ENCODE results near the gene SPRR2F. TPM values are rescaled to one million over a fixed set of nuclear protein-coding genes. Genes with fewer than 3 reads are reported as not detected.
"Not testable (repeated sequence)": the region's sequence is repeated elsewhere in the genome, so short reads cannot be mapped to it uniquely, and the experiment has no call there.

Gene SPRR2F
- total RNA-seq = not detected in 2 replicates

- intact Hi-C loops (cut with micrococcal nuclease) = no loop called here
- Mint-ChIP-seq H3K4me1 (no peaks in the 10 kb centered on the region), H3K9me3 (no peaks in the 10 kb centered on the region), H3K36me3 (ENCODE audit: low read depth) (no peaks in the 10 kb centered on the region), H3K27ac (no peak within 1 kb of the TSS), H3K27me3 (peaks cover 3% of the 10 kb centered on the region), H3K4me3 (no peak within 1 kb of the TSS)
- DNase-seq = no peak
Observed at GRCh38 chr1:153113416-153113815, at the start of gene SPRR2F. TSS of gene SPRR2F (minus strand) at chr1:153113516. CDS start at chr1:153112733, 783 bp downstream.

DNA sequence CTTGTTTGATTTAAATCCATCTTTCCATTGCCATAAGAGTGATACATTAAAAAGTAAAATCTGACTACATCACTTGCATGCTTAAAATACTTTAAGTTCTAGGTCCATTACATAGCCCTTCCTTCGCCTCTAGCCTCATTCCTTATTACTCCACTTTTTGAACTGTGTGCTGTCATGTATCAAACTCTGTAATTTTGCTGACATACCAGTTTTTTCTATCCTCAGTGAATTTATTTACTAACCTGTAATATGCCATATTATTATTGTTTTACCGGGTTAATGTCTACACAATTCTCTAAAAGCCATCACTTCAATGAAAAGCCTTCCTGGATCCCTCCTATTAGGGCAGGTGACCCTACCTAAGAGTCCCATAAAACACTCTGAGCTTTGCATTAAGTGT, 42.2 kb upstream of the SPRR2F start:
- no peak overlapping the region for H3K27ac Mint-ChIP-seq
- DNase-seq = no peak
- no peaks in the 10 kb centered on the region for H3K36me3 Mint-ChIP-seq (ENCODE audit: low read depth)
- intact Hi-C loops (cut with micrococcal nuclease) = no loop called here
- H3K4me1 Mint-ChIP-seq = no peaks in the 10 kb centered on the region
- H3K4me3 Mint-ChIP-seq = no peak overlapping the region
- H3K9me3 Mint-ChIP-seq = no peaks in the 10 kb centered on the region
- H3K27me3 Mint-ChIP-seq = peaks cover 13% of the 10 kb centered on the region

- Mint-ChIP-seq H3K4me1 (no peaks in the 10 kb centered on the region), H3K9me3 (no peaks in the 10 kb centered on the region), H3K36me3 (ENCODE audit: low read depth) (no peaks in the 10 kb centered on the region), H3K27ac (no peak overlapping the region), H3K27me3 (peaks cover 15% of the 10 kb centered on the region), H3K4me3 (no peak overlapping the region)
- no peak for DNase-seq
- intact Hi-C loops (cut with micrococcal nuclease) = no loop called here
Observed at GRCh38 chr1:153152481-153152880, 39.2 kb upstream of the SPRR2F start.

- H3K9me3 Mint-ChIP-seq = no peaks in the 10 kb centered on the region
- no peak for DNase-seq
- no peak within 1 kb of the TSS for H3K4me3 Mint-ChIP-seq
- H3K36me3 Mint-ChIP-seq (ENCODE audit: low read depth) = no peaks in the 10 kb centered on the region
- intact Hi-C loops (cut with micrococcal nuclease) = no loop called here
- H3K27me3 Mint-ChIP-seq = peaks cover 15% of the 10 kb centered on the region
- no peak within 1 kb of the TSS for H3K27ac Mint-ChIP-seq
- H3K4me1 Mint-ChIP-seq = no peaks in the 10 kb centered on the region
Observed at GRCh38 chr1:153150846-153151245, 37.5 kb upstream of the SPRR2F start, which contains the start of gene SPRR2G. TSS of gene SPRR2G (minus strand) at chr1:153150890. CDS start at chr1:153150110, 780 bp downstream.

GRCh38 chr1:153141377-153141776, 28.1 kb upstream of the SPRR2F start:
- Mint-ChIP-seq H3K9me3 (no peaks in the 10 kb centered on the region), H3K4me1 (no peaks in the 10 kb centered on the region), H3K36me3 (ENCODE audit: low read depth) (no peaks in the 10 kb centered on the region), H3K4me3 (no peak overlapping the region), H3K27me3 (peaks cover 38% of the 10 kb centered on the region), H3K27ac (no peak overlapping the region)
- intact Hi-C loops (cut with micrococcal nuclease) = no loop called here
- no peak for DNase-seq

GRCh38 chr1:153140484-153140883, 27.2 kb upstream of the SPRR2F start:
- no peak for DNase-seq
- Mint-ChIP-seq H3K27ac (no peak overlapping the region), H3K27me3 (peaks cover 36% of the 10 kb centered on the region), H3K9me3 (no peaks in the 10 kb centered on the region), H3K4me1 (no peaks in the 10 kb centered on the region), H3K4me3 (no peak overlapping the region), H3K36me3 (ENCODE audit: low read depth) (no peaks in the 10 kb centered on the region)
- intact Hi-C loops (cut with micrococcal nuclease) = no loop called here

GRCh38 chr1:153133743-153134142, 20.4 kb upstream of the SPRR2F start:
- no peaks in the 10 kb centered on the region for H3K9me3 Mint-ChIP-seq
- intact Hi-C loops (cut with micrococcal nuclease) = no loop called here
- DNase-seq = no peak
- no peak overlapping the region for H3K27ac Mint-ChIP-seq
- H3K4me1 Mint-ChIP-seq = no peaks in the 10 kb centered on the region
- H3K4me3 Mint-ChIP-seq = no peak overlapping the region
- peaks cover 22% of the 10 kb centered on the region for H3K27me3 Mint-ChIP-seq
- H3K36me3 Mint-ChIP-seq (ENCODE audit: low read depth) = no peaks in the 10 kb centered on the region

GRCh38 chr1:153133267-153133666, 20.0 kb upstream of the SPRR2F start:
- H3K36me3 Mint-ChIP-seq (ENCODE audit: low read depth) = no peaks in the 10 kb centered on the region
- no peaks in the 10 kb centered on the region for H3K4me1 Mint-ChIP-seq
- DNase-seq = no peak
- intact Hi-C loops (cut with micrococcal nuclease) = no loop called here
- H3K4me3 Mint-ChIP-seq = no peak overlapping the region
- peaks cover 19% of the 10 kb centered on the region for H3K27me3 Mint-ChIP-seq
- H3K27ac Mint-ChIP-seq = no peak overlapping the region
- no peaks in the 10 kb centered on the region for H3K9me3 Mint-ChIP-seq

DNA sequence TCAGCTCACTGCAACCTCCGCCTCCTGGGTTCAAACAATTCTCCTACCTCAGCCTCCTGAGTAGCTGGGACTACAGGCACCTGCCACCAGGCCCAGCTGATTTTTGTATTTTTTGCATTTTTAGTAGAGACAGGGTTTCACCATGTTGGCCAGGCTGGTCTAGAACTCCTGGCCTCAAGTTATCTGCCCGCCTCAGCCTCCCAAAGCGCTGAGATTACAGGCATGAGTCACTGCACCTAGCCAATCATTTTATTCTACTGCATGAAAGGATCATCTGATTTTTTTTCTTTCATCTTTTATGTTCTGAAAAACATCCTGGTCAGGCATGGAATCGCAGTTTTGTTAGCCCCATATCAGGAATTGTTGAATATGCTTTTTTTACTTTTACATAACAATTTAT, 15.4 kb upstream of the SPRR2F start:
- intact Hi-C loops (cut with micrococcal nuclease); H3K4me1 Mint-ChIP-seq: not testable (repeated sequence)

DNA sequence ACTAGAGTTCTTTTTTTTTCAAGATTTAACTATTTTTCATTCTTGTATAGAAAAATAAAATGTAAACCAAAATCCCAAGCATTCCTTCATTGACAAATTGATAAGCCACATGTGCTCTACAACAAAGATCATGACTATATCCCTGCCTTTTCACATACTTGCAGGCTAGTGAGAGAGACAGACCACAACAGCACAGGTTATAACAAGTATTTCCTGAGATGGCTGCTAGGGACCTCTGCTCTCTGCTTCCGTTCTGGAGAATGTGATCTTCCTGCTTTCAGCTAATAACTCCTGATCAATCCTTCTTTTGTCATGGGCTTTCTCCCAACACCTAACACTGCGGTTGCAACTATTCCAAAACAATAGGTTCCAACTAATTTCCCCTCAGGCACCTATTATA, 14.0 kb upstream of the SPRR2F start:
- no peak overlapping the region for H3K27ac Mint-ChIP-seq
- no peaks in the 10 kb centered on the region for H3K9me3 Mint-ChIP-seq
- no peaks in the 10 kb centered on the region for H3K36me3 Mint-ChIP-seq (ENCODE audit: low read depth)
- intact Hi-C loops (cut with micrococcal nuclease) = no loop called here
- H3K4me3 Mint-ChIP-seq = no peak overlapping the region
- H3K4me1 Mint-ChIP-seq = no peaks in the 10 kb centered on the region
- peaks cover 4% of the 10 kb centered on the region for H3K27me3 Mint-ChIP-seq
- no peak for DNase-seq

More for the DNA sequence above, 15.4 kb upstream of the SPRR2F start:
- H3K9me3 Mint-ChIP-seq; H3K36me3 Mint-ChIP-seq (ENCODE audit: low read depth); H3K4me3 Mint-ChIP-seq; DNase-seq; H3K27ac Mint-ChIP-seq; H3K27me3 Mint-ChIP-seq: not testable (repeated sequence)

- Mint-ChIP-seq H3K4me1 (no peaks in the 10 kb centered on the region), H3K36me3 (ENCODE audit: low read depth) (no peaks in the 10 kb centered on the region), H3K4me3 (no peak overlapping the region)
Observed at GRCh38 chr1:153125536-153125935, 12.2 kb upstream of the SPRR2F start.

GRCh38 chr1:153123793-153124192, 10.5 kb upstream of the SPRR2F start:
- DNase-seq; H3K27me3 Mint-ChIP-seq; H3K4me3 Mint-ChIP-seq; H3K4me1 Mint-ChIP-seq; intact Hi-C loops (cut with micrococcal nuclease); H3K36me3 Mint-ChIP-seq (ENCODE audit: low read depth); H3K27ac Mint-ChIP-seq; H3K9me3 Mint-ChIP-seq: not testable (repeated sequence)

More at GRCh38 chr1:153125536-153125935, 12.2 kb upstream of the SPRR2F start:
- intact Hi-C loops (cut with micrococcal nuclease) = no loop called here
- no peak overlapping the region for H3K27ac Mint-ChIP-seq
- DNase-seq = no peak
- H3K27me3 Mint-ChIP-seq = no peaks in the 10 kb centered on the region
- no peaks in the 10 kb centered on the region for H3K9me3 Mint-ChIP-seq

- Mint-ChIP-seq H3K27me3 (peaks cover 2% of the 10 kb centered on the region), H3K4me1 (no peaks in the 10 kb centered on the region), H3K36me3 (ENCODE audit: low read depth) (no peaks in the 10 kb centered on the region), H3K27ac (no peak overlapping the region), H3K4me3 (no peak overlapping the region), H3K9me3 (no peaks in the 10 kb centered on the region)
- intact Hi-C loops (cut with micrococcal nuclease) = no loop called here
- DNase-seq = no peak
Observed at GRCh38 chr1:153122831-153123421, 9.6 kb upstream of the SPRR2F start.

- Mint-ChIP-seq H3K9me3 (no peaks in the 10 kb centered on the region), H3K4me3 (no peak overlapping the region), H3K4me1 (no peaks in the 10 kb centered on the region), H3K27ac (no peak overlapping the region), H3K36me3 (ENCODE audit: low read depth) (no peaks in the 10 kb centered on the region), H3K27me3 (peaks cover 5% of the 10 kb centered on the region)
- DNase-seq = no peak
- intact Hi-C loops (cut with micrococcal nuclease) = no loop called here
Observed at GRCh38 chr1:153120945-153121344, 7.6 kb upstream of the SPRR2F start.

DNA sequence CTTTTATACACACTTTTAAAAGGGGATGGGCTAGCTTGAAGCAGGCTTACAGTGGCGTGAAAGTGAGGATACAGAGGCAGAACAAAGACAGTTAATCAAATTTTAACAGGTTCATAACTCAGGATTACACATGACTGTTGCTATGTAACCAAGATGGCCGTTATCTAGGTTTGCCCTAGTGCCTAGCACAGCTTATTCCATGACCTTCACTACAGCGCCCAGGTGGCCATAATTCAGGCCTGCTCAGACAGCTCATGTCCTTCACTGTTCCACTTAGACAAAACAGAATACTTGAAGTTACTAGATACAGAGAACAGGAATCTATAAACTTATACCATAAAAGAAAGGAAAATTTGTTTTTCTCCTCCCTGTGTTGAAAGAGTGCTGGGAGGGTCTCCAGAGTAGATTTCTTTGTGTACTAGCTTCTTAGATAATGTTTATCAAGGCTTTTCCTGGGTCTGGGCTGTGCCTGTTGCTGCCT, 6.2 kb upstream of the SPRR2F start:
- H3K4me3 Mint-ChIP-seq = no peak overlapping the region
- H3K4me1 Mint-ChIP-seq = no peaks in the 10 kb centered on the region

More for the DNA sequence above, 6.2 kb upstream of the SPRR2F start:
- Mint-ChIP-seq H3K36me3 (ENCODE audit: low read depth) (no peaks in the 10 kb centered on the region), H3K27ac (no peak overlapping the region), H3K9me3 (no peaks in the 10 kb centered on the region), H3K27me3 (peaks cover 5% of the 10 kb centered on the region)
- intact Hi-C loops (cut with micrococcal nuclease) = no loop called here
- no peak for DNase-seq
